ENCODE measurements around the gene ARPIN.

GRCh38 chr15:89948796-89949195 is 36.0 kb upstream of the ARPIN start:
- TF ChIP-seq CTCF (IDR thresholded peaks at IDR 0.05; ENCODE audit: low read depth, low read length, poor library complexity, severe bottlenecking) (no peak), EZH2phosphoT487 (IDR thresholded peaks at IDR 0.05; ENCODE audit: borderline replicate concordance, low read length) (no peak)
